Activated CD4-positive, CD25-positive, alpha-beta regulatory T cell treated with anti-CD3 and anti-CD28 coated beads, Interleukin-2, amount 50 U/mL, for 72 hours (primary cell): Measurements from ENCODE around the gene ABCC4.

ENCODE experiments used
- DNase-seq: peaks from one replicate; pipeline ENCODE4 v3.0.0; 2021

The ABCC4 gene

DNA sequence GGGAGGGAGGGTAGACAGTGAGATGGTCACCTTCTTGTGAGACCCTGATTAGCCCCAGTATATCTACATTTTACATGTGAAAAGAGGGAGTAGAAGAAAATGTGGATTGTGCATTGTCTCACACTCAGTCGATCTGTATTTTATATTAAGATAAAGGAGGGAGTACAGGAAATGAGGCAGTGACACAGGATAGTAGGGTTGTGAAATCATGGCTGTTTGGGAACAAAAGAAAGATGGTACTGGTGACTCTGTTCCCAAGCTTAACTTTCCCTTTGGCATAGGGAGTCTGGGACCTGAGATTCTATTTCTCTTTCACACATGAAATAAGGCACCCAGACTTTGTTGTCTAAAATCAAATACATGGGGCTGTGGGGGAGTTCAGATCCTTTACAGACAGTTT is 194.7 kb downstream of the ABCC4 start:
- DNase-seq, result no peak

DNA sequence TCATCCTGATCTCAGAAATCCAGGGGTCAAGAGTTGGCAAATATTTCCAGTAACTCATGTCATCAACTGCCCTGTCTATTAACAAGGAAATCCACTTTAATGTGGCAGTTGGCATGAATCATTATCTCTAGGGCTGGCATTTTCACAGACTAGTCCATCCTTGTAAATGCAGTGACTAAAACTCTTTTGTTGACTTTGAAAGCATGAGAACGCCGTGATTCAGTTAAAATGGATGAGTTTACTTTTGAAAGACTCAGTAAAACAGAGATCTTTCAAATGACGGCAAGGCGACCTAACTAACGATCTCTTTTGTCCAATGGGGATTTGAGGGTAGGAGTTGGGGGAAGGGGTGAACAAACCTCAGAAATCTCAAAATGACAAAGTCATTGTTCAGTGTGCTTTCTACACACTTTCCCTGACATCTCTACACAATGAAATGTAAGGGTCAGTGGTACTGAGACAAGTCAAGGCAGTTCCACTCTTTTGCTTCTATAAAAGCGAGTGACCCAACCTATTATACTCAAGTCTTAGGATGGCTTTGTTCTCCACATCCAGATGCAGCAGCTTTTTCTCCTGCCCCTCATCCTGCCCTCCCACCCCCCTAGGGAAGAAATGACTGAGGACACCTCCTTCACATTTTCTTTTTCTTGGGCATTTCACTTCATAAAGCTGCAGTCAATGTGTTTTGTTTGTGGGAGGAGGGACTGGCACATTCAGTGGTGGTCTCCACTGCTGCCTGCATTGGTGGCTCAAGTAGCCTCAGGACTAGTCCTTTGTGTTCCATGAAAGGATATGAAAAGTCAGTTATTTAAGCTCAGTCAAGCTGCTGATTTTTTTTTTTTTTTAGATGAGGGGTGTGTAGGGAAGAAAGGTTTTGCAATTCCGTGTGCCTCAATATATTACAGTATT is 200.5 kb downstream of the ABCC4 start:
- DNase-seq, result no peak

DNA sequence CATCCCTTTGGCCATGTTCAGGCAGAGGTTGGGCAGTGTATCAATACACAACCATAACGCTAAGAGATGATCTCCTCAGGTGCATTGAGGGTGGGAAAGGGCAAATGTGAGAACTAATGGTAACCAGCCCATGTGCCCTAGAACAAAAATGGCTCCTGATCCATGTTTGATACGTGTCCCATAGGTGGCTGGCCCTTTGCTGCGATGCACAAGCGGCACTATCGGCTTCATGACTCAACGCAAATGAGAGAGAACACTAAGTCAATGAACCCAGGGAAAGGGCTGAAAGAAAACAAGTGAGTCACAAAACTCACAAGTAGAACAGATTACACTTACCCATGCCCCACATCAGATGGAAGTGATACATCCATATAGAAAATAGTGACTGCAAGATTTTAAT is 201.7 kb downstream of the ABCC4 start:
- DNase-seq, result no peak

DNA sequence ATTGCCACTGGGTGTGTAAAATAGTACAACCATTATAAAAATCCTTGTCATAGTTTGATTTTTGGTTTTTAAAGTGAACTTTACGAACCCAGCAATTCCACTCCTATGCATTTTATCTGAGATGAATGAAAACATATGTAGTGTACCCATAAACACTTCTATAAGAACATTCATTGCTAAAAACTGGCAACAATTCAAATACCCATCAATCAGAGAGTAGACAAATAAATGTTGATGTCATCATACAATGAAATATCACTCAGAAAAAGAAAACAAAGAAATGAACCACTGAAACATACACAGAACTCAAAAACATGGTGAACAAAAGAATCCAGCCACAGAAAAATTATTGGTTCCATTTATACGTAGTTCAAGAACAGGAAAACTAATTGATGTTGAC is 202.3 kb downstream of the ABCC4 start:
- DNase-seq, result no peak

DNA sequence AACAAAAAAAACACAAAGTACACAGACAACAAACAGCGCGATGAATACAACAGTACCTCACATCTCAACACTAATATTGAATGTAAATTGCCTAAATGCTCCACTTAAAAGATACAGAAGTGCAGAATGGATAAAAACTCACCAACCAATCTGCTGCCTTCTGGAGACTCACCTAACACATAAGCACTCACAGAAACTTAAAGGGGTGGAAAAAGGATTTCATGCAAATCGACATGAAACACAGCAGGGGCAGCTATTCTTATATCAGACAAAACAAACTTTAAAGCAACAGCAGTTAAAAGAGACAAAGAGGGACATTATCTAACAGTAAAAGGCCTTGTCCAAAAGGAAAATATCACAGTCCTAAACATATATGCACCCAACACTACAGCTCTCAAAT is 209.5 kb downstream of the ABCC4 start:
- DNase-seq, result no peak

DNA sequence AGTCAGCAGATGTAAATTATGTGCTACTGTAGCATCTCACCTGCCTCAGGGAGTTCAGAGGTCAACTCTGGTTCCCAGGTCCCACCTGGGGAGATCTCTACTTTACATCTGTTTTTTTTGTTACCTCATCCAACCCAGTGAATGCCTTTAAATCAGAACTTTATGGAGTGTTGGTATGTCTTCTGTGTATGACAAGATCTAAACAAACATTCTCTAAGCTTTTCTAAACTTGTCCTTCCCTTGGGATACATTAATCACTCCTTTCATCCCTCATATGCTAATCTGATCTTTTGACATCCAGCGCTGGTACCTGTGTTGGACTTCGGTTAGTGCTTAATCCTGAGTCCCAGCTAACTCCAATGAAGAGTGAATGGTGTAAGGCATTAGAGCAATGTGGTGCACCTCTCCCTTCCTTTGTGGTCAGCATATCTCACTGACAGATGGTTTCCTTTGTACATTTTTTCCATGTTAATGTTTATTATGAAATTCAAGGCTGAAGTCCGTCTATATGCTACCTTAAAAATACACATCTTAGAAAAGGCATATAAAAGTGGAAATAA is 213.4 kb downstream of the ABCC4 start:
- no peak for DNase-seq

DNA sequence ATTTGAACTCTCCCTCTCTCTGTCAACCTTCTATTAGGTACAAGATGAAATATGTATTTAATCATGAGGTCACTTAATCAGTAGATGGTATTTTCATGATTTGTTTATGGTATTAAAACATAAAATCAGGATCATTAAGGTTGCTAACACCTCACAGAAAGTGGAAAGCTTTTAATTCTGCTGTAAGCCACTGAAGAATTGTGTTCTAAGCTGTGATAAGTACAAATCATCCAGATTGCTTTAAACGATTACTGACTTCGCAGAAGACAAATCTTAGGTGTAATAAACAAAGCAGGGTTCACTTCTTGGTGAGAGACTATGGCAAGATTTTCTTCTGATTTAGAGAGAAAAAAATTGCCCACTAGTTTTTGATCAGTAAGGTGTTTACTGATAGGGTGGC is 214.5 kb downstream of the ABCC4 start:
- no peak for DNase-seq

DNA sequence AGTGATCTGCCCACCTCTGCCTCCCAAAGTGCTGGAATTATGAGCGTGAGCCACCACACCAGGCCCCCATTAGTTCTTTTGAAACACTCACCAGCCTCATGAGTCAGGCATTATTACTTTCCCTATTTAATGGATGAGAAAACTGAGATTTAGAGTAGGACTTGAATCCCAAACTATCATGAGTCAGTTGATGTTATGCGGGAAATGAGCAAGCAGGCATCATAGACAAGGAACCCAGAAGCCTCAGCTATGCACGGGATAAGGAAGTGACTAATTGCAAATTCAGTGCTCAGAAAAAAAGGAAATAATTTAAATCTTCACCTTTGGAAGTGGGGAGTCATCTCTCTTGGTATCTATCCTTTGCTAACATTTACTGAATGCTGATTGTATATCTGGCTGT is 217.5 kb downstream of the ABCC4 start:
- DNase-seq, result no peak

DNA sequence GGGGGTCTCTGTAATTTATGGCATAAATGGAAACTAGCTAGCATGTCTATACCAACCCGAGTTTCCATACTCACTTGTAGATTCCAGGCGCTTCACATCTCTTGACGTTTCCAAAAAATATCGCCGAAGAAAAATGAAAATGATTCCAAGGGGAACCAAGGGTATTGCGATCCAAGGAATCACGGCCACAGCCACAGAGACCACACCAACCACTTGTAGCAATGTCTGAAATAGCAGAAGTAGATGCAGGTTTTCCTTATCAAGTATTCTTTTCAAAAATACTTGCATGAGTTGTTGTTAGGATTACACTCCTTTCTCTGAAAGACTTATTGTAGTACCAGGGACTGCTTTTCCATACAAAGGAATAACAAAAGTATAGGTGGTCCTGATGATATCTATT is 218.2 kb downstream of the ABCC4 start:
- no peak for DNase-seq

DNA sequence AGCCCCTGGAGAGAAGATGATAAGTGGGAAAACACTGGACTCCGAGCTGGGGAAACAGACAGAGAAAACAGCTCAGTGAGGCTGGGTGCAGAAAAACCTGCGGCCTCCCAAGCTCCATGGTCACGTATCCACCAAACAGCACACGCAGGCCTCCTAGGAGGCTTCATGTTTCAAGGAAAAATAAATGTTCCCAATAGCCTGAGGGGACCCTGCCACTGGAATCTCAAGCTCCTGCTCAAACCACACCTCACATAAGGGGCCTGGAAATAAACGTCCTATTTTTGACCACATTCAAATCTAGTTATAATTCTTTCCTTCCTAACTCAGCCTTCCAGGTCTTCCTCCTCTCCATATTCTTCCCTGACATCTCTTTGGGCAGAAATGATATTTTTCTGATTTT is 225.7 kb downstream of the ABCC4 start:
- DNase-seq, result no peak

DNA sequence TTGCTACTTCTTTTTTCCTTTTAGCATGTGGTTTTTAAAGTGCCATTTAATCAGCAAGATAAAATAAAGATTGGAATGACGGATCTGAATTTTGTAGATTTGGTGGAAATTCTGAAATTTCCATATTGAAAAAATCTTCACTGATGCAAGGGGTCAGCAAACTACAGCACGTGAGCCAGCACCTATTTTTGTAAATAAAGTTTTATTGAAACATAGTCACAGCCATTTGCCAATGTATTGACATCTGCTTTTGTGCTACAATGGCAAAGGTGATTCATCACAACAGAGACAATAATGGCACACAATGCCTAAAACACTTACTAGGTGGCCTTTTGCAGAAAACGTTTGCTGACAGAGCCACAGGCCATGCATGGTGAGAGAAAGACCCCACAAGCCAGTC is 226.4 kb downstream of the ABCC4 start:
- no peak for DNase-seq

DNA sequence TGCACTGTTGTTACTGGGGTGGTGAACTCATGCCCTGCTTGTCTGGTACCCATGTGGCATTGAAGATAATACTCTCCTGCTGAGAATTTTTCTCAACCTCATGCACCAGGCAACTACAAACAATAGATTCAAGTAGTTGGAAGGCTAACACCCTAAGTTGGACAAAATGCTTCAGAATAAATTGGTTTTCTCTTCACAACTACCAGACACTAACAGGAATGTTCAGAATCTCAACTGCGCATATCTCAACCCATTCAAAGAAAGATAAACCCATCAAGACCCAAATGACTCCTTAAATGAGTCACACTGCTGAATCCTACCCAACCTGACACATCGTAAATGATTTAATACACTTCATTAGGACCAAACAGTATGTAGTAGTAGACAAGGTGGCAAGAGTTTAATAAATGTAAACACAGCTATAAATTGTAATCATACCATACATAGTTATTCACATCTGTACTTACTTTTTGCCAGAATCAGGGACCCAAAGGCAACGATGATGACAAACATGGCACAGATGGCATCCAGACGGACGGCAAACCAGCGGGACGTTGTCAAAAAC is 227.4 kb downstream of the ABCC4 start:
- no peak for DNase-seq

DNA sequence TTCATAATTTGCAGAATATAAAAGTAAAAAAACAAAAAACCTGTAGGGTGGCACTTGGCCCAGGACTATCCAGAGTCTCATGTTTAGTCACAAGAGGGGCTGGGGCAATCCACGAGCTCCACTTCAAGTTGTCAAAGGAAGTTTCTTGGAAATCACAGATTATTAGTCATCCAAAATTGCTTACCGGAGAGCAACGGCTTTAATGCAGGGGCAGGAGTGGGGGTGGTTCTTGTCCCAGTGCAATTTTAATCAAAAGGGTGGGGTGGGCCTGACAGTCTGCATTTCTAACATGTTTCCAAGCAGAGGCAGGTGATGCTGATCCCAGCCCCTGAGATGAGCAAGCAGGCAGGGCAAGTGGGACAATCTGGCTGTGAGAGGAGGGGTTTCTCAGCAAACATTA is 233.9 kb downstream of the ABCC4 start:
- DNase-seq, result no peak

DNA sequence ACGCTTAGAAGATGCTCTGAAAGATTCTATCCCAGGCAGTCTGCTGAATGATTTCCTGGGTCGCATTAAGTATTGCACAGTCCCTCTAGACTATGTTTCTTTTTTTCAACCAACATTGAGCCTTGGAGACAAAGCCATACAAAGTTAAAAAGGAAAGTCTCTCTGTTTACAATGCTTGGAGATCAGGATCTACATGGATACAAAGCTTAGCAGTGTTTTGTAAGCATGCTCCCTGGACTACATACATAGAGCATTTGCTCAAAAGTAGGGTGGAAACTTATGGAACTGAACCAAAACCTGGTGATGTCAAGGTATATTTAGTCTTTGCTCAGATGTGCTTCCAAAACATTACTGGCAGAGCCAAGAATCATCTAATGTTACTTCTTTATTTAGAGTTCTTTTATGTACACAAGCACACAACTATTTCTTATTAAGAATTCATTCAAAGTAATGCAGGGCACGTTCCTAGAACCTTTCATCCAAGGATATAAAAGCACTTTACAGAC is 241.2 kb downstream of the ABCC4 start:
- DNase-seq, result no peak

DNA sequence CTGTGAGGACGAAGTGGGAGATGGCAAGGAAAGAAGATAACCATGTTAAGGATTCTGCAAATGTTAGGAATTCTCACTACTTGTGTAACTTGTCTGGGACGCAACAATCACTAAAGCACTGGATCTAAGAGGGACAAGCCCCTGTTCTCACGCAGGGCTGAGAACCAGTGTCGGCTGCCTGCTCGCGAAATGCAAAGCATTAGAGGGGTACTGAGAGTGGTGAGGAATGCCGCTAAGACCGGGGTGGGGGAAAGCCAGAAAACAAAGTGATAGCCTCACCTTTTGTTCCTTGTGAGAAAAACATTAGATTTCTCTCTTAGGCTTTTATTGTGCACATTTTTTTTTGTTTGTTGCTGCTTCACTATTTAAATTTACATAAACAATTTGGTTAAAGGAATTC is 241.9 kb downstream of the ABCC4 start:
- DNase-seq, result no peak

DNA sequence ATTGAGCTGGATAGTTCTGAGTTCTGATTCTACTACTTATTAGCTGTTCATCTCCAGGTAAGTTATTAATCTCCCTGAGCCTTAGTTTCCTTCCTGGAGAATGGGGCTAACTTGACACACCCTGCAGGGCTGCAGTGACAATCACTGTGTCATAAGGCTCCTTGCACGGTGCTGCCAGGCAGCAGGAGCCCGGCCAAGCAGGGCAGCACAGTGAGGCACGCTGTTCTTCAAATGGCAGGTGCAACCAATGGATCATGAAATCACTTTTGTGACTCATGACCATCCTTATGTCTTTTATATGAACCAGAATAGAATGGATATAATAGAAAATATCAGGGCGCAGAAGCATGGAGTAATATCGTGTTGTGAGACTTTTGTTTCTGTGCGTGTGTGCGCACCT is 242.6 kb downstream of the ABCC4 start:
- DNase-seq, result no peak

DNA sequence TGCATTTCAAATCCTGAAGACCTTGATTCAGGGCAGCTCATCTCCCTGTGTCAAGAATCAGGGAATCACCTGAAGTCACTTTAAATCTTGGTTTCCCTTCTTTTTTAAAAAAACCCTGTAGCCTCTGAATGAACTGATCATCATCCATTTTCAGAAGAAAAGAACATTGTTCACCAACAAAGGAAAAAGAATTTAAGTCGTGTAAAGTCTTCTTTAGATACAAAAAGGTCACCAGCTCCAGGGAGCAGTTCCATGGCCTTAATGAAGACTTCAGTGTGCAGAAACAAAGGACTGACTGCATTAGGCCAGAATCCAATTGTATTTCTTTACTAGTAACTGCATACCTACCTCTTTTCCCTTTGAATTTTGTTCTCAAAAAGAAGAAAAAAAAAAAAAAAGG is 245.0 kb downstream of the ABCC4 start:
- DNase-seq, result no peak

DNA sequence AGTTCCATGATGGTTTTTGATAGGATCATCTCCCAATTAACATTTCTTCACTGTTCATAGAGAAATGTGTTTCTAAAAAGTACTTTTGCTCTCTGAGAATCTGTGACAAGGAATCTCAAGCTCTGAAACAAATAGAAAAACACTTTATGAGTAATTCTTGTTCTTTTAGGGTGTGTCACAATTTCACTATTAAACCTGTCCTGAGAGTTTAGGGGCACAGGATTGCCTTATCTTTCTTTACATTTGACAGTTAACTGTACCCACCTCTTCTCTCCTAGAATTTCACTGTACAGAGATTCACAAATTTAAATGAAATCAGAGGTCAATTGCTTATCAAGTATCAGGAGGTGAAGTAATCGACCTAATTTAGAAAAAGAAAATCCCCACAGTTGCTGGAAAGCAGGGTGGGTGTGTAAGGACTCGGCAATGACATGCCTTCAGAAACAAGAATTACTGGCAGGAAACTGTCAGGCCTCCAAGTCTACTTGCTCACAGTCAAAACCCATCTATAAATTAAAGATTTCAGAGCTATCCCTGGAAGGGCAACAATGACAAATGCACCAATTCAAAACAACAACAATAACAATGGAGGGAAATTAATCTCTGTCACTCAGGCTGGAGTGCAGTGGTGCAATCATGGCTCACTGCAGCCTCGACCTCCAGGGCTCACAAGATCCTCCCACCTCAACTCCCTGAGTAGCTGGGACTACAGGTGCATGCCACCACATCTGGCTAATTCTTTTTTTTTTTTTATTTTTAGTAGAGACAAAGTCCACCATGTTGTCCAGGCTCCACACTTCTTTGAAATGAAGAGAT is 250.2 kb downstream of the ABCC4 start:
- DNase-seq, result no peak

DNA sequence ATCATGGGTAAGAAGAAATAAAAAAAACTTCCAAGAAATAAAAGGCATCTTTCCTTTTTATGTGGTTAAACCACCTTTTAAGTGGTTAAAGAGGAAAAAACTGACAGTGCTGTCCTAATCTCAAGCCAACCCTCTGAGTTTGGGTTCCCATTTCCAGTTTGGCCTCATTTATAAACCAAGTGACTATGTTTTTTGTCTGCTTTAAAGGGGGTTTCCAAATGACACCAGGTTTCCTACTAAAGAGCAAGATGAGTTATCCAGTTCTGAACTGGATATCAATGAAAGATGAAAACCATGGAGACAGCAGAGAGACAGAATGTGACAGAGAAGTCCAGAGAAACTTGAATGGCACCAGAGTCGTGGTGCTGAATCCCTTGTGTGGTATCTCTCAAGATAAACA is 251.5 kb downstream of the ABCC4 start:
- DNase-seq, result no peak

DNA sequence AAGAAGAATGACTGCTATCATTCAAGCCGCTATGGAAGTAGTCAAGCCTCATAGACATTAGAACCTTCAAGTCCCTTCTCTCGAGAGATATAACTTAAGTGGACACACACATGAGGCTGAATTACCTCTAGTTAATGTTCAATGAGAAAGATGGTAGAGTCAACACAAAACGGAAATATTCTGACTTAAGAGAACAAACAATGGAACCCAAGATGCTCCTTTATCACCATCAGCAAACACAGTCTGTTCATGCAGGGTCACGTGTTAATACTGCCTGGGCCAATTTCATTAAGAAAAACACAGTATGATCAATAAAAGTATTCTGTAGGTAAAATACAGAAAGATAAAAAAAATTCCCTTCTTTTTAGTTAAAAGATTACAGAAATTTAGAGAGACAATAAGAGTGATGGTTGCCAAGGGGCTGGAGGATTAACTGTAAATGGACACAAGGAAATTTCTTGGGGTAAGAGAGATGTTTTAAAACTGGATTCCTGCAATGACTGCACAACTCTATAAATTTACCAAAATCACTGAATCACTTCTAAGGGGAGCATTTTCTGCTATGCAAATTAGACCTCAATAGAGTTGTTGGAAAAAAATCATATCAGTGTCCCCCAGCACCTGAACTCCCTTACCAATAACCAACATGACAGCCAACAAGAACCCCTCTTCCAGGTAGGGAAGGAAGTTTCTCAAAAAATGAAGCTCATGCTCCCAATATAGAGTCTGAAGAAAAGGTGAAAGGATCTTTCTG is 256.6 kb downstream of the ABCC4 start:
- no peak for DNase-seq

DNA sequence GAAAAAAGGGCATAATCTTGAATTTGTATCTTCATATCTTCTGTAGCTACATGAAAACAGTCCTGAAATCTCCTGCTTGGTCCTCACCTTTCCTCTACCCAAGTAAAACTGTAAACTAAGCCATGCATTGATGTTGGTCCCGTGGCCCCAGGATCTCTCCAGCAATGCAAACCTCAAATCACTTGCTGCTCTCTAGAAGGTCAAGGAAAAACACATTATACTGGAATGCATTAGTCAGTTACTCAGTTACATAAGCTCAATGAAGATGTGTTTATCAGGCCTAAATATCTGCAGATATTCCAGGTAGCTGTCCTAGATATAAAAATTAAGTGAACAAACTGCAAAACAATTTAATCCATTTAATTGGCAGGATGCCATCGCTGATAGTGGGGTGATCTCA is 261.8 kb downstream of the ABCC4 start:
- no peak for DNase-seq

DNA sequence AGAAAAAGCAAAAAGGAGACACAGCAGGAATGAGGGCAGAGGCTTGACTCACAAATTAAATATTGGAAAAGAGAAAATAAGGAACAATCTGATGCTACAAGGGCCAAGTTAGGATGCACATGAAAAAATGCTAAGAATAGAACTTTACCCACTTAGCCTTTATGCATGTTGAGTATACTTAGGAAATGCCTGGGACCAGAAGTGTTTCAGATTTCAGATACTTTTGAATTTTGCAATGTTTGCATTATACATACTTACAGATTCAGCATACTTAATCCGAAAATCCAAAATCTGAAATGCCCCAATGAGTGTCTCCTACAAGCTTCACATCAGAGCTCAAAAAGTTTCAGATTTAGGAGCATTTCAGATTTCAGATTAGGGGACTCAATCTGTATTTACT is 262.3 kb downstream of the ABCC4 start:
- DNase-seq, result no peak
